IMR-90 (cell line): Measurements from ENCODE around the gene CCHCR1.

Experiments
- CEBPB ChIP-seq: IDR thresholded peaks from 2 replicates; pipeline ENCODE4 v1.6.1; 2012; ENCODE audit warnings: low read depth, low read length, improper control_type of control experiment
- CTCF ChIP-seq: conservative IDR thresholded peaks from 2 replicates; pipeline ENCODE4 v1.5.1; 2012; ENCODE audit warnings: mild to moderate bottlenecking, low read depth, low read length, improper control_type of control experiment
- POLR2A ChIP-seq: IDR thresholded peaks from 2 replicates; pipeline ENCODE4 v1.6.1; 2012; ENCODE audit warnings: mild to moderate bottlenecking, low read depth, low read length
- RAD21 ChIP-seq: IDR thresholded peaks from 2 replicates; pipeline ENCODE4 v1.6.1; 2012; ENCODE audit warnings: low read length, improper control_type of control experiment
- RFX5 ChIP-seq: IDR thresholded peaks from 2 replicates; pipeline ENCODE4 v1.8.0; 2012; ENCODE audit warnings: low read depth, mild to moderate bottlenecking, low read length, moderate library complexity
- SMC3 ChIP-seq: fragments of 150-350 bp; IDR thresholded peaks from 2 replicates; pipeline ENCODE4 v1.6.1; 2016; ENCODE audit warnings: low read depth, mild to moderate bottlenecking, antibody characterized with exemption, low read length, moderate library complexity

GRCh38 chr6:31096656-31097055, 60.9 kb downstream of the CCHCR1 start:
- no peak for TF ChIP-seq RAD21
- no peak for TF ChIP-seq SMC3
- TF ChIP-seq POLR2A, result no peak
- TF ChIP-seq CTCF, result no peak
- no peak for TF ChIP-seq CEBPB
- TF ChIP-seq RFX5, result no peak
